Measurements from ENCODE around the gene RMND5A. TPM values are rescaled to one million over a fixed set of nuclear protein-coding genes. Genes with fewer than 3 reads are reported as not detected.
A peak's percentile ranks its signal among the peaks of the same experiment; 100 is the strongest.

RMND5A gene
- polyA plus RNA-seq, 1 donor from 2014 or later: 8.2 TPM

- Mint-ChIP-seq H3K9me3 (peaks cover 0 to 3% (median 0%) of the 10 kb centered on the region in 3 donors), H3K27ac (no peak overlapping the region), H3K27me3 (peaks cover 47% of the 10 kb centered on the region), H3K4me3 (peak overlapping the region; percentile 59 to 92 (median 77)), H3K4me1 (peaks cover 7 to 16% (median 9%) of the 10 kb centered on the region in 3 donors), H3K36me3 (no peaks in the 10 kb centered on the region)
Measured at GRCh38 chr2:86789687-86790133, 69.6 kb downstream of the RMND5A start.

- peaks cover 52% of the 10 kb centered on the region for H3K27me3 Mint-ChIP-seq
- H3K4me1 Mint-ChIP-seq: peaks cover 7 to 16% (median 9%) of the 10 kb centered on the region in 3 donors
- no peaks in the 10 kb centered on the region for H3K36me3 Mint-ChIP-seq
- H3K4me3 Mint-ChIP-seq: peak overlapping the region; percentile 59 to 92 (median 77)
- peak overlapping the region in 1 of 3 donors; percentile 63 for H3K27ac Mint-ChIP-seq
- peaks cover 0 to 4% (median 3%) of the 10 kb centered on the region in 3 donors for H3K9me3 Mint-ChIP-seq
Measured at GRCh38 chr2:86790134-86790675, 70.1 kb downstream of the RMND5A start.

GRCh38 chr2:86790676-86791572, 70.8 kb downstream of the RMND5A start, which contains the start of gene CD8A:
Gene CD8A, minus strand, starts transcription at chr2:86790913. Its CDS starts 88 bp downstream, at chr2:86790825.
- Mint-ChIP-seq H3K9me3 (peaks cover 5 to 10% (median 6%) of the 10 kb centered on the region in 3 donors), H3K27me3 (peaks cover 55% of the 10 kb centered on the region), H3K4me1 (peaks cover 7 to 16% (median 9%) of the 10 kb centered on the region in 3 donors), H3K27ac (peak within 1 kb of the TSS in 2 of 3 donors; percentile 13 to 63), H3K36me3 (peaks cover 2% of the 10 kb centered on the region), H3K4me3 (peak within 1 kb of the TSS; percentile 59 to 92 (median 86))

GRCh38 chr2:86791573-86791972, 71.5 kb downstream of the RMND5A start:
- peaks cover 6% of the 10 kb centered on the region for H3K36me3 Mint-ChIP-seq
- H3K4me3 Mint-ChIP-seq: peak overlapping the region; percentile 50 to 88 (median 86)
- peaks cover 55% of the 10 kb centered on the region for H3K27me3 Mint-ChIP-seq
- peaks cover 7 to 16% (median 9%) of the 10 kb centered on the region in 3 donors for H3K4me1 Mint-ChIP-seq
- no peak overlapping the region for H3K27ac Mint-ChIP-seq
- H3K9me3 Mint-ChIP-seq: peaks cover 8 to 17% (median 11%) of the 10 kb centered on the region in 3 donors

GRCh38 chr2:86793752-86794151, 73.7 kb downstream of the RMND5A start:
- Mint-ChIP-seq H3K27ac (peak overlapping the region in 1 of 3 donors; percentile 6), H3K27me3 (peaks cover 52% of the 10 kb centered on the region)

GRCh38 chr2:86794861-86795260, 74.8 kb downstream of the RMND5A start:
- Mint-ChIP-seq H3K27ac (no peak overlapping the region), H3K9me3 (peaks cover 15 to 26% (median 25%) of the 10 kb centered on the region in 3 donors), H3K36me3 (peaks cover 6% of the 10 kb centered on the region), H3K27me3 (peaks cover 47% of the 10 kb centered on the region), H3K4me3 (no peak overlapping the region), H3K4me1 (peaks cover 7 to 16% (median 9%) of the 10 kb centered on the region in 3 donors)

More at GRCh38 chr2:86793752-86794151, 73.7 kb downstream of the RMND5A start:
- peaks cover 6% of the 10 kb centered on the region for H3K36me3 Mint-ChIP-seq
- peaks cover 7 to 16% (median 9%) of the 10 kb centered on the region in 3 donors for H3K4me1 Mint-ChIP-seq
- peaks cover 15 to 26% (median 25%) of the 10 kb centered on the region in 3 donors for H3K9me3 Mint-ChIP-seq
- H3K4me3 Mint-ChIP-seq: no peak overlapping the region

- peaks cover 9 to 22% (median 14%) of the 10 kb centered on the region in 3 donors for H3K9me3 Mint-ChIP-seq
- peaks cover 3% of the 10 kb centered on the region for H3K36me3 Mint-ChIP-seq
- H3K4me3 Mint-ChIP-seq: no peak overlapping the region
- no peaks in the 10 kb centered on the region for H3K27me3 Mint-ChIP-seq
- no peak overlapping the region for H3K27ac Mint-ChIP-seq
- no peaks in the 10 kb centered on the region for H3K4me1 Mint-ChIP-seq
Measured at GRCh38 chr2:86800856-86801567, 80.9 kb downstream of the RMND5A start.

GRCh38 chr2:86806059-86806857, 86.2 kb downstream of the RMND5A start:
- peaks cover 8 to 20% (median 14%) of the 10 kb centered on the region in 3 donors for H3K4me1 Mint-ChIP-seq
- peaks cover 0 to 2% (median 0%) of the 10 kb centered on the region in 3 donors for H3K9me3 Mint-ChIP-seq
- H3K36me3 Mint-ChIP-seq: no peaks in the 10 kb centered on the region
- peak overlapping the region in 1 of 3 donors; percentile 37 for H3K27ac Mint-ChIP-seq
- peaks cover 20% of the 10 kb centered on the region for H3K27me3 Mint-ChIP-seq
- peak overlapping the region in 1 of 4 donors; percentile 19 for H3K4me3 Mint-ChIP-seq

- H3K4me3 Mint-ChIP-seq: peak overlapping the region; percentile 67 to 97 (median 93)
- H3K27ac Mint-ChIP-seq: peak overlapping the region in 1 of 3 donors; percentile 43
- H3K4me1 Mint-ChIP-seq: peaks cover 8 to 20% (median 14%) of the 10 kb centered on the region in 3 donors
- peaks cover 0 to 2% (median 0%) of the 10 kb centered on the region in 3 donors for H3K9me3 Mint-ChIP-seq
- H3K36me3 Mint-ChIP-seq: no peaks in the 10 kb centered on the region
- peaks cover 20% of the 10 kb centered on the region for H3K27me3 Mint-ChIP-seq
Measured at GRCh38 chr2:86807133-86807467, 87.0 kb downstream of the RMND5A start.

GRCh38 chr2:86807468-86808275, 87.6 kb downstream of the RMND5A start:
- peaks cover 8 to 20% (median 14%) of the 10 kb centered on the region in 3 donors for H3K4me1 Mint-ChIP-seq
- H3K27ac Mint-ChIP-seq: peak overlapping the region in 1 of 3 donors; percentile 87
- peaks cover 0 to 2% (median 0%) of the 10 kb centered on the region in 3 donors for H3K9me3 Mint-ChIP-seq
- no peaks in the 10 kb centered on the region for H3K36me3 Mint-ChIP-seq
- peaks cover 22% of the 10 kb centered on the region for H3K27me3 Mint-ChIP-seq
- peak overlapping the region; percentile 67 to 97 (median 93) for H3K4me3 Mint-ChIP-seq

GRCh38 chr2:86808315-86809161, 88.4 kb downstream of the RMND5A start:
- peaks cover 0 to 2% (median 0%) of the 10 kb centered on the region in 3 donors for H3K9me3 Mint-ChIP-seq
- peaks cover 22% of the 10 kb centered on the region for H3K27me3 Mint-ChIP-seq
- no peaks in the 10 kb centered on the region for H3K36me3 Mint-ChIP-seq
- peaks cover 8 to 20% (median 14%) of the 10 kb centered on the region in 3 donors for H3K4me1 Mint-ChIP-seq
- H3K4me3 Mint-ChIP-seq: peak overlapping the region; percentile 67 to 97 (median 93)
- peak overlapping the region in 1 of 3 donors; percentile 87 for H3K27ac Mint-ChIP-seq

- no peaks in the 10 kb centered on the region for H3K36me3 Mint-ChIP-seq
- no peak overlapping the region for H3K27ac Mint-ChIP-seq
- peaks cover 22% of the 10 kb centered on the region for H3K27me3 Mint-ChIP-seq
- peaks cover 8 to 20% (median 14%) of the 10 kb centered on the region in 3 donors for H3K4me1 Mint-ChIP-seq
- H3K9me3 Mint-ChIP-seq: no peaks in the 10 kb centered on the region
- H3K4me3 Mint-ChIP-seq: peak overlapping the region in 3 of 4 donors; percentile 13 to 67 (median 32)
Measured at GRCh38 chr2:86809481-86810121, 89.5 kb downstream of the RMND5A start.
